WTC11 (cell line): ENCODE results near the gene CALCR. TPM values are rescaled to one million over a fixed set of nuclear protein-coding genes. Genes with fewer than 3 reads are reported as not detected.

ENCODE experiments used
- ATAC-seq: fragments of 200-7000 bp; cut with Tn5 transposase; 2 replicates; pipeline ENCODE4 v1.10.0; 2021; ENCODE audit warnings: mild to moderate bottlenecking, moderate library complexity
- CTCF ChIA-PET: fragments of 300-600 bp; sonication (Branson Sonifier 250); formaldehyde crosslinking; loops from one replicate; lab custom pipeline; 2021; ENCODE audit warnings: antibody characterized with exemption; lab: Charles Lee
- POLR2A ChIA-PET: fragments of 350-600 bp; sonication (Branson Sonifier 250); formaldehyde crosslinking; loops from one replicate; lab custom pipeline; 2021; ENCODE audit warnings: antibody characterized with exemption; lab: Charles Lee
- DNase-seq: peaks from one replicate; pipeline ENCODE4 v3.0.0; 2021; ENCODE audit warnings: low spot score
- H3K27ac Mint-ChIP-seq: 2 replicates; pipeline ENCODE4 v1.8.0; 2021; ENCODE audit warnings: mixed read lengths
- H3K27me3 Mint-ChIP-seq: 2 replicates; pipeline ENCODE4 v1.8.0; 2021; ENCODE audit warnings: low read depth, mild to moderate bottlenecking, moderate library complexity, mixed read lengths
- H3K36me3 Mint-ChIP-seq: 2 replicates; pipeline ENCODE4 v1.8.0; 2021; ENCODE audit warnings: mixed read lengths
- H3K4me1 Mint-ChIP-seq: 2 replicates; pipeline ENCODE4 v1.8.0; 2022; ENCODE audit warnings: mixed read lengths
- H3K4me3 Mint-ChIP-seq: 2 replicates; pipeline ENCODE4 v1.8.0; 2021; ENCODE audit warnings: mild to moderate bottlenecking, moderate library complexity, mixed read lengths
- H3K9me3 Mint-ChIP-seq: 2 replicates; pipeline ENCODE4 v1.8.0; 2021; ENCODE audit warnings: mixed read lengths
- CBFB ChIP-seq: sonication (generic); formaldehyde crosslinking; IDR thresholded peaks from 2 replicates; pipeline ENCODE4 v1.8.1; 2022; ENCODE audit warnings: mild to moderate bottlenecking, low read depth, missing genetic modification reagents
- CREB1 ChIP-seq: sonication (generic); formaldehyde crosslinking; IDR thresholded peaks from 2 replicates; pipeline ENCODE4 v1.8.0; 2023; ENCODE audit warnings: mild to moderate bottlenecking, missing genetic modification reagents
- FOXJ3 ChIP-seq: sonication (generic); formaldehyde crosslinking; IDR thresholded peaks from 2 replicates; pipeline ENCODE4 v1.9.0; 2021; ENCODE audit warnings: missing genetic modification reagents, mild to moderate bottlenecking, borderline replicate concordance
- FOXK1 ChIP-seq: sonication (generic); formaldehyde crosslinking; IDR thresholded peaks from 2 replicates; pipeline ENCODE4 v1.8.0; 2022; ENCODE audit warnings: mild to moderate bottlenecking, moderate library complexity, missing genetic modification reagents
- GABPB1 ChIP-seq: sonication (generic); formaldehyde crosslinking; IDR thresholded peaks from 2 replicates; pipeline ENCODE4 v1.8.1; 2023; ENCODE audit warnings: mild to moderate bottlenecking, missing genetic modification reagents
- JAZF1 ChIP-seq: fragments of 250-450 bp; sonication (Bioruptor Pico); IDR thresholded peaks from 2 replicates; pipeline ENCODE4 v1.9.0; 2021; ENCODE audit warnings: moderate library complexity, mild to moderate bottlenecking, inconsistent platforms
- SMAD4 ChIP-seq: sonication (generic); formaldehyde crosslinking; IDR thresholded peaks from 2 replicates; pipeline ENCODE4 v1.8.0; 2022; ENCODE audit warnings: mild to moderate bottlenecking, missing genetic modification reagents
- SP1 ChIP-seq: sonication (generic); formaldehyde crosslinking; conservative IDR thresholded peaks from 2 replicates; pipeline ENCODE4 v1.8.1; 2022; ENCODE audit warnings: missing genetic modification reagents
- TCF7 ChIP-seq: sonication (generic); formaldehyde crosslinking; IDR thresholded peaks from 2 replicates; pipeline ENCODE4 v1.8.0; 2022; ENCODE audit warnings: mild to moderate bottlenecking, low read depth, missing genetic modification reagents, moderate library complexity
- ZNF121 ChIP-seq: sonication (generic); formaldehyde crosslinking; IDR thresholded peaks from 2 replicates; pipeline ENCODE4 v1.8.0; 2023; ENCODE audit warnings: missing genetic modification reagents
- ZNF263 ChIP-seq: sonication (generic); formaldehyde crosslinking; IDR thresholded peaks from 2 replicates; pipeline ENCODE4 v1.8.1; 2022; ENCODE audit warnings: low read depth, mild to moderate bottlenecking, moderate library complexity, missing genetic modification reagents
- ZNF317 ChIP-seq: sonication (generic); formaldehyde crosslinking; IDR thresholded peaks from 2 replicates; pipeline ENCODE4 v1.8.1; 2023; ENCODE audit warnings: low read depth, mild to moderate bottlenecking, moderate library complexity, missing genetic modification reagents, borderline replicate concordance
- ZNF396 ChIP-seq: fragments of 250-450 bp; sonication (Bioruptor Pico); IDR thresholded peaks from 2 replicates; pipeline ENCODE4 v1.8.0; 2021; ENCODE audit warnings: mild to moderate bottlenecking, moderate library complexity, borderline replicate concordance
- ZNF671 ChIP-seq: fragments of 250-450 bp; sonication (Bioruptor Pico); IDR thresholded peaks from 2 replicates; pipeline ENCODE4 v1.8.0; 2021; ENCODE audit warnings: mild to moderate bottlenecking
- total RNA-seq: library from RNA; stranded (reverse); gene quantifications from 3 replicates; pipeline ENCODE4 v1.2.3, GENCODE V29; 2021
- TF ChIP-seq, protein P1 (sequence below): fragments of 200-600 bp; IDR thresholded peaks from 2 replicates; pipeline ENCODE4 v1.8.0; 2022; ENCODE audit warnings: antibody characterized with exemption
- TF ChIP-seq, protein P2 (sequence below): sonication (generic); formaldehyde crosslinking; IDR thresholded peaks from 2 replicates; pipeline ENCODE4 v1.8.1; 2023; ENCODE audit warnings: mild to moderate bottlenecking, missing genetic modification reagents, moderate library complexity
- TF ChIP-seq, protein P3 (sequence below): sonication (generic); formaldehyde crosslinking; IDR thresholded peaks from 2 replicates; pipeline ENCODE4 v1.8.1; 2022; ENCODE audit warnings: mild to moderate bottlenecking, moderate library complexity, missing genetic modification reagents
- TF ChIP-seq, protein P4 (sequence below): fragments of 250-450 bp; sonication (Bioruptor Pico); IDR thresholded peaks from 2 replicates; pipeline ENCODE4 v1.9.0; 2021; ENCODE audit warnings: mild to moderate bottlenecking, borderline replicate concordance
- TF ChIP-seq, protein P5 (sequence below): fragments of 250-450 bp; sonication (Bioruptor Pico); IDR thresholded peaks from 2 replicates; pipeline ENCODE4 v1.9.0; 2021; ENCODE audit warnings: moderate library complexity, mild to moderate bottlenecking, inconsistent platforms, borderline replicate concordance

Gene CALCR
- total RNA-seq, 1 experiment from 2014 or later = 0.81 TPM

DNA sequence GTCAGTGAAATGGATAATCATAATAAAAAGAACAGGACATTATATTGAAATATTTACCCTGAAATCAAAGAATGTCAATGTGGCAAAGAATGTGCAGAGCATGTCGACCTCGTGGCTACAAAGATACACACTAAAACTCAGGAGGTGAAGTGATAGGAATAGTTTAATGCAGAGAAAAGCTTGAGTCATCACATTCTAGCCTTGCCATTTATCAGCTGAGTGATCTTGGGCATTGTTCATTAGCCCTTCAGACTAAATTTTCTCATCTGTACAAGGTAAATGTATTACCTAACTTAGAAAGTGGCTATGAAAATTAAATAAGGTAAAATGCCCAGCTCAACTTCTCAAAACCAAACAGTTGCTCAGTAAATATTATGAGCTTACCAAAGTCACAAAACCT is 22.6 kb downstream of the CALCR start (continued):
- TF ChIP-seq SP1 (no peak), CBFB (CRISPR knock-in tag) (no peak), ZNF121 (CRISPR knock-in tag) (no peak)

DNA sequence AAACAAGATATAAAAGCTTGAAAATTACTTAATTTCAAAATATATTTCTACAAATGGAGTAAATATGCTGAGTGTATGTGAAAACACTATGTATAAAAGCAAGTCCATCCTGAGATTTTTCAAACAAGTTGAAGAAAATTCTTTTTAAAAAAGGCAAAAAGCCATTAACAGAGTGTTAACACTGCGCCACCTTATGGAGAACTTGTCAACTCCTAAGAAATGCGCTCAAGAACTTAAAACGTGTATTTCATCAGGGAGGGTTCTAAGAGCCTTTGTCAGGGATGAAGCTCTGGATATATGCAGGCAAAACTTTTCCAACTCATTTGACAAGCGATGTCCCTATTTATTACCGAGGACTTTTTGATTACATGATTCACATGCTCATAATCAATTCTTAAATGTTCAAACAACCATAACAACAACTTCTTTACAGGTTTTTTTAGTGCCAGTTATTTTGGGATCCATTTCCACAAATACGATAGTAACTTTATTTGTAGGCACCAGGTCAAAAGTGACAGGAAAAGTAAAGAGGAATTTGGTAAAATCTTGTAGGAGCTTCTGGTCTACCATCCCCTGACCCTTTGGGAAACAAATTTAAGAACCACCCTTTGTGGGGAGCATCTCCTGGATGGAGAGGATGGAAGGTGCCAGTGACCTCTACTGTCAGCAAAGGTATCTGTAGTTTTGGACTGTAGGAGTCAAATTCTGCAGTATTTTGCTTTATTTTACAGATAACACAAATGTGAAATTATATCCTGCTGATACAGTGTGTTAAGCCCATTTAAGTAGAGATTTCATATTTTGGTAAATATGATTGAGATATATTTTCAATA is 23.2 kb downstream of the CALCR start:
- Mint-ChIP-seq H3K9me3 (no peaks in the 10 kb centered on the region), H3K27ac (no peak overlapping the region), H3K4me3 (no peak overlapping the region), H3K36me3 (no peaks in the 10 kb centered on the region), H3K27me3 (no peaks in the 10 kb centered on the region), H3K4me1 (peaks cover 4% of the 10 kb centered on the region; the same call in 1 of the 2 replicates)
- CTCF ChIA-PET = interaction anchor here (0.6 to 3.3 kb wide), 38 partner anchors 8 to 319 kb away, joined by 3 to 33 read pairs (median 4); partner anchors contain the start of genes CALCR and VPS50
- POLR2A ChIA-PET = no interaction called here
- peak; percentile 91 for ATAC-seq
- DNase-seq = no peak
- TF ChIP-seq, protein P1, sequence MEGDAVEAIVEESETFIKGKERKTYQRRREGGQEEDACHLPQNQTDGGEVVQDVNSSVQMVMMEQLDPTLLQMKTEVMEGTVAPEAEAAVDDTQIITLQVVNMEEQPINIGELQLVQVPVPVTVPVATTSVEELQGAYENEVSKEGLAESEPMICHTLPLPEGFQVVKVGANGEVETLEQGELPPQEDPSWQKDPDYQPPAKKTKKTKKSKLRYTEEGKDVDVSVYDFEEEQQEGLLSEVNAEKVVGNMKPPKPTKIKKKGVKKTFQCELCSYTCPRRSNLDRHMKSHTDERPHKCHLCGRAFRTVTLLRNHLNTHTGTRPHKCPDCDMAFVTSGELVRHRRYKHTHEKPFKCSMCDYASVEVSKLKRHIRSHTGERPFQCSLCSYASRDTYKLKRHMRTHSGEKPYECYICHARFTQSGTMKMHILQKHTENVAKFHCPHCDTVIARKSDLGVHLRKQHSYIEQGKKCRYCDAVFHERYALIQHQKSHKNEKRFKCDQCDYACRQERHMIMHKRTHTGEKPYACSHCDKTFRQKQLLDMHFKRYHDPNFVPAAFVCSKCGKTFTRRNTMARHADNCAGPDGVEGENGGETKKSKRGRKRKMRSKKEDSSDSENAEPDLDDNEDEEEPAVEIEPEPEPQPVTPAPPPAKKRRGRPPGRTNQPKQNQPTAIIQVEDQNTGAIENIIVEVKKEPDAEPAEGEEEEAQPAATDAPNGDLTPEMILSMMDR = peak; percentile 32
- TF ChIP-seq FOXJ3 (CRISPR knock-in tag) = no peak

DNA sequence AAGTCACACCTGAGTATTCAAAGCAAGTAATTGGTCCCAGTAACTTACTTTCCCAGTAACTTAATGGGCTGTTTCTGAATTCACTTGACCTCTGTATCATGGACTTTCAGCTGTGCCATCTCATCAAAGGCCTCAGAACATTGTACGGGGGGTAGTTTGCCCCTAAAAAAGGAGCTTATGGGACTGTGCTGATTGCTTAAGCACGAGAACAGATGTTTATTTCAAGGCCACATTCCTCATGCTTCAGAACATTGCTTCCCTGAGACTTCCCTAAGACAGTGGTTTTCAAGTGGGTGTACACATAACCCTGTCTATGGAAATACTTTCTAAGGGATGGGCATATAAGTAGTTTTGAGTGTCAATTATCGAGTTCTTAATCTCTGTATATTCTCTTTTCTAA is 26.8 kb downstream of the CALCR start:
- DNase-seq (no peak), ATAC-seq (no peak)
- no peaks in the 10 kb centered on the region for H3K9me3 Mint-ChIP-seq
- CTCF ChIA-PET = interaction anchor here (1.5 kb wide), 1 partner anchor 105 kb away, joined by 5 read pairs; no protein-coding TSS in a partner anchor
- no peak overlapping the region for H3K4me3 Mint-ChIP-seq
- peaks cover 4% of the 10 kb centered on the region; the same call in 1 of the 2 replicates for H3K4me1 Mint-ChIP-seq
- POLR2A ChIA-PET = no interaction called here
- no peaks in the 10 kb centered on the region for H3K27me3 Mint-ChIP-seq
- H3K27ac Mint-ChIP-seq = no peak overlapping the region
- no peaks in the 10 kb centered on the region for H3K36me3 Mint-ChIP-seq
- TF ChIP-seq TCF7 (CRISPR knock-in tag) = no peak
- TF ChIP-seq ZNF396 (CRISPR knock-in tag) = no peak
- TF ChIP-seq ZNF671 (CRISPR knock-in tag) = no peak
- TF ChIP-seq, protein P2, sequence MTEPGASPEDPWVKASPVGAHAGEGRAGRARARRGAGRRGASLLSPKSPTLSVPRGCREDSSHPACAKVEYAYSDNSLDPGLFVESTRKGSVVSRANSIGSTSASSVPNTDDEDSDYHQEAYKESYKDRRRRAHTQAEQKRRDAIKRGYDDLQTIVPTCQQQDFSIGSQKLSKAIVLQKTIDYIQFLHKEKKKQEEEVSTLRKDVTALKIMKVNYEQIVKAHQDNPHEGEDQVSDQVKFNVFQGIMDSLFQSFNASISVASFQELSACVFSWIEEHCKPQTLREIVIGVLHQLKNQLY (CRISPR knock-in tag) = no peak
- no peak for TF ChIP-seq GABPB1 (CRISPR knock-in tag)
- no peak for TF ChIP-seq FOXK1 (CRISPR knock-in tag)
- TF ChIP-seq FOXJ3 (CRISPR knock-in tag) = no peak
- no peak for TF ChIP-seq JAZF1 (CRISPR knock-in tag)
- TF ChIP-seq, protein P3, sequence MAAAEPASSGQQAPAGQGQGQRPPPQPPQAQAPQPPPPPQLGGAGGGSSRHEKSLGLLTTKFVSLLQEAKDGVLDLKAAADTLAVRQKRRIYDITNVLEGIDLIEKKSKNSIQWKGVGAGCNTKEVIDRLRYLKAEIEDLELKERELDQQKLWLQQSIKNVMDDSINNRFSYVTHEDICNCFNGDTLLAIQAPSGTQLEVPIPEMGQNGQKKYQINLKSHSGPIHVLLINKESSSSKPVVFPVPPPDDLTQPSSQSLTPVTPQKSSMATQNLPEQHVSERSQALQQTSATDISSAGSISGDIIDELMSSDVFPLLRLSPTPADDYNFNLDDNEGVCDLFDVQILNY (CRISPR knock-in tag) = no peak
- TF ChIP-seq SMAD4 (CRISPR knock-in tag) = no peak
- no peak for TF ChIP-seq CREB1 (CRISPR knock-in tag)
- TF ChIP-seq, protein P4, sequence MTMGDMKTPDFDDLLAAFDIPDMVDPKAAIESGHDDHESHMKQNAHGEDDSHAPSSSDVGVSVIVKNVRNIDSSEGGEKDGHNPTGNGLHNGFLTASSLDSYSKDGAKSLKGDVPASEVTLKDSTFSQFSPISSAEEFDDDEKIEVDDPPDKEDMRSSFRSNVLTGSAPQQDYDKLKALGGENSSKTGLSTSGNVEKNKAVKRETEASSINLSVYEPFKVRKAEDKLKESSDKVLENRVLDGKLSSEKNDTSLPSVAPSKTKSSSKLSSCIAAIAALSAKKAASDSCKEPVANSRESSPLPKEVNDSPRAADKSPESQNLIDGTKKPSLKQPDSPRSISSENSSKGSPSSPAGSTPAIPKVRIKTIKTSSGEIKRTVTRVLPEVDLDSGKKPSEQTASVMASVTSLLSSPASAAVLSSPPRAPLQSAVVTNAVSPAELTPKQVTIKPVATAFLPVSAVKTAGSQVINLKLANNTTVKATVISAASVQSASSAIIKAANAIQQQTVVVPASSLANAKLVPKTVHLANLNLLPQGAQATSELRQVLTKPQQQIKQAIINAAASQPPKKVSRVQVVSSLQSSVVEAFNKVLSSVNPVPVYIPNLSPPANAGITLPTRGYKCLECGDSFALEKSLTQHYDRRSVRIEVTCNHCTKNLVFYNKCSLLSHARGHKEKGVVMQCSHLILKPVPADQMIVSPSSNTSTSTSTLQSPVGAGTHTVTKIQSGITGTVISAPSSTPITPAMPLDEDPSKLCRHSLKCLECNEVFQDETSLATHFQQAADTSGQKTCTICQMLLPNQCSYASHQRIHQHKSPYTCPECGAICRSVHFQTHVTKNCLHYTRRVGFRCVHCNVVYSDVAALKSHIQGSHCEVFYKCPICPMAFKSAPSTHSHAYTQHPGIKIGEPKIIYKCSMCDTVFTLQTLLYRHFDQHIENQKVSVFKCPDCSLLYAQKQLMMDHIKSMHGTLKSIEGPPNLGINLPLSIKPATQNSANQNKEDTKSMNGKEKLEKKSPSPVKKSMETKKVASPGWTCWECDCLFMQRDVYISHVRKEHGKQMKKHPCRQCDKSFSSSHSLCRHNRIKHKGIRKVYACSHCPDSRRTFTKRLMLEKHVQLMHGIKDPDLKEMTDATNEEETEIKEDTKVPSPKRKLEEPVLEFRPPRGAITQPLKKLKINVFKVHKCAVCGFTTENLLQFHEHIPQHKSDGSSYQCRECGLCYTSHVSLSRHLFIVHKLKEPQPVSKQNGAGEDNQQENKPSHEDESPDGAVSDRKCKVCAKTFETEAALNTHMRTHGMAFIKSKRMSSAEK (CRISPR knock-in tag) = no peak
- no peak for TF ChIP-seq ZNF263 (CRISPR knock-in tag)
- no peak for TF ChIP-seq ZNF317 (CRISPR knock-in tag)
- TF ChIP-seq, protein P5, sequence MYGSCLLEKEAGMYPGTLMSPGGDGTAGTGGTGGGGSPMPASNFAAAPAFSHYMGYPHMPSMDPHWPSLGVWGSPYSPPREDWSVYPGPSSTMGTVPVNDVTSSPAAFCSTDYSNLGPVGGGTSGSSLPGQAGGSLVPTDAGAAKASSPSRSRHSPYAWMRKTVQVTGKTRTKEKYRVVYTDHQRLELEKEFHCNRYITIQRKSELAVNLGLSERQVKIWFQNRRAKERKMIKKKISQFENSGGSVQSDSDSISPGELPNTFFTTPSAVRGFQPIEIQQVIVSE (CRISPR knock-in tag) = no peak
